Measurements from ENCODE around the gene GTF2IRD1.

The GTF2IRD1 gene

DNA sequence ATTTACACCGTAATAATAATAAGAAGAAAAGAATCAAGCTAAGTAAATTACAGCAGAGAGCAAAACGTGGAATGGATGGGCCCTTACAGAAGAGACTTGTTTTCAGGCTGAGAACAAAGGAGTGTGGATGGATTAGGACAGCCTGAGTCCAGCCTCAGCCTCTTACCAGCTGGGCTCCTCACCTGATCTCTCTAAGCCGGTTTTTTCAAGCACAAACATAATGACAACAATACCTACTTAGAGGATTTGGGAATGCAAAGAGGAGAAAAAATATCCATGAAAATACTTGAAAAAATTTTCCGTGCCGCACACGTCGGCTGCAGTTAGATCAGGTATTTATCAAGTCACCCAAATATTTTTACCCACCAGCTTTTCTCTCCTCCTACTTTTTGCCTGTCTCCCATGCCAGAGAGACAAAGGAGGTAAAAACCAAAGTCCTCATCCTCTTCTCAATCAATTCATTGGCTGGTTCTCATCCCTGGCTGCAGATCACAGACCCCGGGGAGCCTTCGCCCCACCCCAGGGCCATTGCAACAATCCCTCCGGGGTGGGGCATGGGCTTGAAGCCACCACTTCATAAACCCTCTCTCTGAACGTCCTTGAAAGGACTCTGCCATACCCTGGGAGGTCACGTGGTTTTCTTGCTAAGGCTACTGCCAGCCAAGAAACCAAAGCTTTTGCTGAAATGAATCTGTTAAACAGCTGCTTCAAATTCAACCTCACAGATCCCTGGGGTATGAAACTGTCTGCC lies 174.1 kb downstream of the GTF2IRD1 start:
- no peak overlapping the region for H3K4me3 ChIP-seq (ENCODE audit: low read length in 2 of 2)
- no peak overlapping the region for H2BK12ac ChIP-seq (ENCODE audit: low read length)

DNA sequence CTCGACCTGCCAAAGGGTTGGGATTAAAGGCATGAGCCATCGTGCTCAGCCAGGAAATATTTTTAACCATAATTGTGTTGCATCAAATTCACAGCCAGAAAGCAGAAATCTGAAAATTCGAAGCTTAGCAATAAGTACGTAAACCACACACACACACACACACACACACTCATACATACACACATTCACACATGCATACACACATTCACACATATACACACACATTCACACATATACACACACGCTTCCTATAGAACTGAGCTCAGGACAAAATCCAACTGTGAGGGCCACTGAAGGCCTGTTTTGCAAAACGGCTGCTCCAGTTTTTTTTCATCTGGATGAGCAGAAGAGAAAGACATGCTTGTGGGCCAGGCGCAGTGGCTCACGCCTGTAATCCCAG lies 178.8 kb downstream of the GTF2IRD1 start:
- Histone ChIP-seq H2BK5ac (ENCODE audit: low read length) (no peak overlapping the region), H3K4me2 (ENCODE audit: insufficient read depth, low read length, poor library complexity, severe bottlenecking) (no peak overlapping the region), H3K23ac (ENCODE audit: low read depth, low read length, poor library complexity) (no peak overlapping the region), H3K79me1 (ENCODE audit: low read depth, low read length) (no peaks in the 10 kb centered on the region), H2AFZ (ENCODE audit: low read length) (no peak overlapping the region), H3K36me3 (replicated peaks in 1 of 2; ENCODE audit: control insufficient read depth in 2 of 2, insufficient read depth in 2 of 2, low read length in 2 of 2) (no peaks in the 10 kb centered on the region), H3K9ac (ENCODE audit: low read depth, low read length, poor library complexity) (no peak overlapping the region), H3K18ac (ENCODE audit: low read length) (no peak overlapping the region), H3K14ac (ENCODE audit: low read length) (no peak overlapping the region), H2BK15ac (ENCODE audit: low read length) (no peak overlapping the region), H2AK5ac (ENCODE audit: low read depth, low read length) (no peak overlapping the region), H3K9me3 (replicated peaks in 1 of 2; ENCODE audit: control insufficient read depth in 2 of 2, insufficient read depth in 1 of 2, low read depth in 1 of 2, low read length in 2 of 2) (no peaks in the 10 kb centered on the region), H3K4me1 (ENCODE audit: control insufficient read depth in 2 of 2, insufficient read depth in 1 of 2, low read depth in 1 of 2, low read length in 2 of 2) (peaks cover 3 to 7% of the 10 kb centered on the region in 2 donors), H2BK120ac (ENCODE audit: low read depth, low read length) (no peak overlapping the region), H4K91ac (ENCODE audit: low read depth, low read length, poor library complexity) (no peak overlapping the region), H2BK12ac (ENCODE audit: low read length) (no peak overlapping the region), H3K4ac (ENCODE audit: low read length) (no peak overlapping the region), H3K4me3 (ENCODE audit: low read length in 2 of 2) (no peak overlapping the region), H3K27ac (replicated peaks; ENCODE audit: low read length) (no peak overlapping the region), H4K8ac (ENCODE audit: low read depth, low read length) (no peak overlapping the region), H3K27me3 (ENCODE audit: control insufficient read depth in 3 of 3, insufficient read depth in 3 of 3, low read depth in 1 of 3, low read length in 3 of 3) (no peaks in the 10 kb centered on the region)
- no CpG with 5 or more reads among the region's 8 CpGs for WGBS, 2 donors (ENCODE audit: extremely low coverage in 2 of 2, insufficient read length in 2 of 2, insufficient replicate concordance in 1 of 2)
- no peak for DNase-seq (ENCODE audit: low spot score)

More for the DNA sequence above, 174.1 kb downstream of the GTF2IRD1 start:
- Histone ChIP-seq H3K4me2 (ENCODE audit: insufficient read depth, low read length, poor library complexity, severe bottlenecking) (peak overlapping the region; percentile 40), H3K4ac (ENCODE audit: low read length) (no peak overlapping the region), H2AK5ac (ENCODE audit: low read depth, low read length) (no peak overlapping the region), H4K91ac (ENCODE audit: low read depth, low read length, poor library complexity) (no peak overlapping the region), H3K79me1 (ENCODE audit: low read depth, low read length) (no peaks in the 10 kb centered on the region), H3K27ac (replicated peaks; ENCODE audit: low read length) (peak overlapping the region; percentile 82), H3K4me1 (ENCODE audit: control insufficient read depth in 2 of 2, insufficient read depth in 1 of 2, low read depth in 1 of 2, low read length in 2 of 2) (peaks cover 2 to 9% of the 10 kb centered on the region in 2 donors), H4K8ac (ENCODE audit: low read depth, low read length) (no peak overlapping the region), H3K9ac (ENCODE audit: low read depth, low read length, poor library complexity) (no peak overlapping the region), H3K27me3 (ENCODE audit: control insufficient read depth in 3 of 3, insufficient read depth in 3 of 3, low read depth in 1 of 3, low read length in 3 of 3) (no peaks in the 10 kb centered on the region), H3K23ac (ENCODE audit: low read depth, low read length, poor library complexity) (no peak overlapping the region), H3K9me3 (replicated peaks in 1 of 2; ENCODE audit: control insufficient read depth in 2 of 2, insufficient read depth in 1 of 2, low read depth in 1 of 2, low read length in 2 of 2) (no peaks in the 10 kb centered on the region), H3K18ac (ENCODE audit: low read length) (peak overlapping the region; percentile 73), H2BK5ac (ENCODE audit: low read length) (no peak overlapping the region), H2BK120ac (ENCODE audit: low read depth, low read length) (no peak overlapping the region), H3K14ac (ENCODE audit: low read length) (no peak overlapping the region), H2AFZ (ENCODE audit: low read length) (peak overlapping the region; percentile 91), H3K36me3 (replicated peaks in 1 of 2; ENCODE audit: control insufficient read depth in 2 of 2, insufficient read depth in 2 of 2, low read length in 2 of 2) (no peaks in the 10 kb centered on the region), H2BK15ac (ENCODE audit: low read length) (no peak overlapping the region)
- no CpG with 5 or more reads among the region's 12 CpGs for WGBS, 2 donors (ENCODE audit: extremely low coverage in 2 of 2, insufficient read length in 2 of 2, insufficient replicate concordance in 1 of 2)
- peak; percentile 54 for DNase-seq (ENCODE audit: low spot score)

DNA sequence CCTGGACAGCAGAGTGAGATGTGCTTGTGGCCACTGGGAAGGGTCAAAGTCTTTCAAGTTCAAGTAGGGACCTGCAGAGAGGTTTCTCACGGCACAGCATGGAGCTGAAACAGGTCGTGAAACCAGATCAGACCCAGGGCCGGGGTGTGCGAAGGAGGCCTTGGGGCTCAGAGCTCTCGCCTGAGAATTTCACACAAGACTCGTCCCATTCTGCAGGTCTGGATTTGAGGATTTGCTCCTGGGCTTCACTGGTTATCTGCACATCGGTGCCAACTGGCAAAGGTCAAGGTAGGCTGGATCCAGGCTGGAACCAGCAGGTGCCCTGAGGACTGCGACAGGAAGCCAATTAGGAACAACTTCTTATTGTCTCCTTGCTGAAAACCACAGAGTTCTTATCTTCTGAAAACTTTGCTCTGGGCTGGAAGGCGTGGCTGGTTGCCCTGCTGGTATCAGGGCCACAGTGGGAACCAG lies 179.8 kb downstream of the GTF2IRD1 start:
- Histone ChIP-seq H3K9me3 (replicated peaks in 1 of 2; ENCODE audit: control insufficient read depth in 2 of 2, insufficient read depth in 1 of 2, low read depth in 1 of 2, low read length in 2 of 2) (no peaks in the 10 kb centered on the region), H3K27me3 (ENCODE audit: control insufficient read depth in 3 of 3, insufficient read depth in 3 of 3, low read depth in 1 of 3, low read length in 3 of 3) (no peaks in the 10 kb centered on the region), H3K79me1 (ENCODE audit: low read depth, low read length) (no peaks in the 10 kb centered on the region), H2BK120ac (ENCODE audit: low read depth, low read length) (no peak overlapping the region), H2BK12ac (ENCODE audit: low read length) (peak overlapping the region; percentile 41), H3K4ac (ENCODE audit: low read length) (no peak overlapping the region), H3K18ac (ENCODE audit: low read length) (no peak overlapping the region), H3K36me3 (replicated peaks in 1 of 2; ENCODE audit: control insufficient read depth in 2 of 2, insufficient read depth in 2 of 2, low read length in 2 of 2) (no peaks in the 10 kb centered on the region), H2AK5ac (ENCODE audit: low read depth, low read length) (no peak overlapping the region), H2AFZ (ENCODE audit: low read length) (no peak overlapping the region), H3K4me2 (ENCODE audit: insufficient read depth, low read length, poor library complexity, severe bottlenecking) (no peak overlapping the region), H3K23ac (ENCODE audit: low read depth, low read length, poor library complexity) (no peak overlapping the region), H2BK5ac (ENCODE audit: low read length) (no peak overlapping the region), H3K4me3 (ENCODE audit: low read length in 2 of 2) (no peak overlapping the region), H3K14ac (ENCODE audit: low read length) (no peak overlapping the region), H2BK15ac (ENCODE audit: low read length) (no peak overlapping the region), H3K9ac (ENCODE audit: low read depth, low read length, poor library complexity) (no peak overlapping the region), H3K27ac (replicated peaks; ENCODE audit: low read length) (no peak overlapping the region), H3K4me1 (ENCODE audit: control insufficient read depth in 2 of 2, insufficient read depth in 1 of 2, low read depth in 1 of 2, low read length in 2 of 2) (peaks cover 0 to 3% of the 10 kb centered on the region in 2 donors), H4K91ac (ENCODE audit: low read depth, low read length, poor library complexity) (no peak overlapping the region), H4K8ac (ENCODE audit: low read depth, low read length) (no peak overlapping the region)
- no peak for DNase-seq (ENCODE audit: low spot score)
- no CpG with 5 or more reads among the region's 9 CpGs for WGBS, 2 donors (ENCODE audit: extremely low coverage in 2 of 2, insufficient read length in 2 of 2, insufficient replicate concordance in 1 of 2)

DNA sequence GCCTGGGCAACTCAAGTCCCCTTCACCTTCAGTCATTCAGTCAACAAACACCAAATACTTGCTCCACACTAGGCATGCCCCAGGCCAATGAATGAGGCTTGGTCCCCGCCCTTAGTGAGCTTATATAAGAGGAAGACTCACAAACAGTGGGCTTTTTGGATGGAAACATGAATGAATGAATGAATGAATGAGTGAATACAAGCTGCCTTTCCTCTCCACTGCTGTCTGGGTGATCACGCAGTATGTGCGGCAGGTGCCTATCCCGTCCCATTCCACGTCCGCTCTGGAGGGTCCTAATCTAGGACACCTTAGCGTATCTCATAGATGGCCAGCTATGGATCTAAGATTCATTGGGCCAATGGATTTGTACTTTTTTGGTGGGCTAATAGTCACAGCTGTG lies 184.0 kb downstream of the GTF2IRD1 start:
- no peak overlapping the region for H2AFZ ChIP-seq (ENCODE audit: low read length)
- H3K4me1 ChIP-seq (ENCODE audit: control insufficient read depth in 2 of 2, insufficient read depth in 1 of 2, low read depth in 1 of 2, low read length in 2 of 2), result peaks cover 0 to 3% of the 10 kb centered on the region in 2 donors
- H3K4me2 ChIP-seq (ENCODE audit: insufficient read depth, low read length, poor library complexity, severe bottlenecking), result no peak overlapping the region
- DNase-seq (ENCODE audit: low spot score), result no peak
- no peaks in the 10 kb centered on the region for H3K36me3 ChIP-seq (replicated peaks in 1 of 2; ENCODE audit: control insufficient read depth in 2 of 2, insufficient read depth in 2 of 2, low read length in 2 of 2)
- H4K91ac ChIP-seq (ENCODE audit: low read depth, low read length, poor library complexity), result no peak overlapping the region
- no peak overlapping the region for H2BK12ac ChIP-seq (ENCODE audit: low read length)
- no peak overlapping the region for H3K23ac ChIP-seq (ENCODE audit: low read depth, low read length, poor library complexity)
- H3K79me1 ChIP-seq (ENCODE audit: low read depth, low read length), result no peaks in the 10 kb centered on the region
- H2BK120ac ChIP-seq (ENCODE audit: low read depth, low read length), result no peak overlapping the region
- H2AK5ac ChIP-seq (ENCODE audit: low read depth, low read length), result no peak overlapping the region
- no peak overlapping the region for H4K8ac ChIP-seq (ENCODE audit: low read depth, low read length)
- peak overlapping the region; percentile 17 for H3K18ac ChIP-seq (ENCODE audit: low read length)
- H3K4ac ChIP-seq (ENCODE audit: low read length), result no peak overlapping the region
- no peak overlapping the region for H3K4me3 ChIP-seq (ENCODE audit: low read length in 2 of 2)
- no peak overlapping the region for H3K9ac ChIP-seq (ENCODE audit: low read depth, low read length, poor library complexity)
- H3K27ac ChIP-seq (replicated peaks; ENCODE audit: low read length), result no peak overlapping the region
- H3K14ac ChIP-seq (ENCODE audit: low read length), result no peak overlapping the region
- H2BK15ac ChIP-seq (ENCODE audit: low read length), result no peak overlapping the region
- no peaks in the 10 kb centered on the region for H3K9me3 ChIP-seq (replicated peaks in 1 of 2; ENCODE audit: control insufficient read depth in 2 of 2, insufficient read depth in 1 of 2, low read depth in 1 of 2, low read length in 2 of 2)
- no CpG with 5 or more reads among the region's 7 CpGs for WGBS, 2 donors (ENCODE audit: extremely low coverage in 2 of 2, insufficient read length in 2 of 2, insufficient replicate concordance in 1 of 2)
- H2BK5ac ChIP-seq (ENCODE audit: low read length), result no peak overlapping the region
- no peaks in the 10 kb centered on the region for H3K27me3 ChIP-seq (ENCODE audit: control insufficient read depth in 3 of 3, insufficient read depth in 3 of 3, low read depth in 1 of 3, low read length in 3 of 3)

Data from neuronal stem cell (in vitro differentiated cells).